ENCODE data around the gene LIPC. TPM values are rescaled to one million over a fixed set of nuclear protein-coding genes. Genes with fewer than 3 reads are reported as not detected.

LIPC gene
- total RNA-seq: 10 to 100 TPM in 1 of 2 donors, 1 to 10 TPM in 1; 2.9 to 13.8 TPM

- no peaks in the 10 kb centered on the region for H3K9me3 ChIP-seq
- no peaks in the 10 kb centered on the region for H3K27me3 ChIP-seq
- no peak for TF ChIP-seq CTCF (IDR thresholded peaks at IDR 0.05)
- H3K36me3 ChIP-seq: no peaks in the 10 kb centered on the region
- peak; percentile 6 for DNase-seq
- intact Hi-C loops (cut with DNase I): no loop called here
- no peaks in the 10 kb centered on the region for H3K4me1 ChIP-seq
- no peak within 1 kb of the TSS for H3K27ac ChIP-seq
- H3K4me3 ChIP-seq: no peak within 1 kb of the TSS
- H3K9ac ChIP-seq (ENCODE audit: low read depth in 2 of 2, low read length in 2 of 2): no peak within 1 kb of the TSS
Measured at GRCh38 chr15:58431221-58432149, at the start of gene LIPC. Gene LIPC, plus strand, starts transcription at chr15:58431991. Its CDS starts 42 bp downstream, at chr15:58432033.

GRCh38 chr15:58383876-58384275, 47.9 kb upstream of the LIPC start:
- no peak for DNase-seq
- intact Hi-C loops (cut with DNase I): no loop called here
- H3K27ac ChIP-seq: no peak overlapping the region
- no peaks in the 10 kb centered on the region for H3K4me1 ChIP-seq
- H3K9me3 ChIP-seq: no peaks in the 10 kb centered on the region
- H3K27me3 ChIP-seq: no peaks in the 10 kb centered on the region
- TF ChIP-seq CTCF (IDR thresholded peaks at IDR 0.05): no peak
- no peak overlapping the region for H3K9ac ChIP-seq (ENCODE audit: low read depth in 2 of 2, low read length in 2 of 2)
- no peak overlapping the region for H3K4me3 ChIP-seq
- no peaks in the 10 kb centered on the region for H3K36me3 ChIP-seq

- intact Hi-C loops (cut with DNase I): no loop called here
- Histone ChIP-seq H3K9ac (ENCODE audit: low read depth in 2 of 2, low read length in 2 of 2) (no peak overlapping the region), H3K36me3 (no peaks in the 10 kb centered on the region), H3K9me3 (no peaks in the 10 kb centered on the region), H3K27me3 (no peaks in the 10 kb centered on the region), H3K27ac (no peak overlapping the region), H3K4me1 (no peaks in the 10 kb centered on the region), H3K4me3 (no peak overlapping the region)
- no peak for TF ChIP-seq CTCF (IDR thresholded peaks at IDR 0.05)
- DNase-seq: no peak
Measured at GRCh38 chr15:58384667-58385066, 47.1 kb upstream of the LIPC start.

- H3K4me3 ChIP-seq: no peak overlapping the region
- no peaks in the 10 kb centered on the region for H3K36me3 ChIP-seq
- H3K27ac ChIP-seq: no peak overlapping the region
- TF ChIP-seq CTCF (IDR thresholded peaks at IDR 0.05): no peak
- H3K27me3 ChIP-seq: no peaks in the 10 kb centered on the region
- no peak overlapping the region for H3K9ac ChIP-seq (ENCODE audit: low read depth in 2 of 2, low read length in 2 of 2)
- intact Hi-C loops (cut with DNase I): no loop called here
- DNase-seq: no peak
- no peaks in the 10 kb centered on the region for H3K4me1 ChIP-seq
- H3K9me3 ChIP-seq: no peaks in the 10 kb centered on the region
Measured at GRCh38 chr15:58386081-58386480, 45.7 kb upstream of the LIPC start.

- H3K9me3 ChIP-seq: no peaks in the 10 kb centered on the region
- DNase-seq: no peak
- no peaks in the 10 kb centered on the region for H3K36me3 ChIP-seq
- no peak for TF ChIP-seq CTCF (IDR thresholded peaks at IDR 0.05)
- no peak overlapping the region for H3K9ac ChIP-seq (ENCODE audit: low read depth in 2 of 2, low read length in 2 of 2)
- no peaks in the 10 kb centered on the region for H3K27me3 ChIP-seq
- H3K4me3 ChIP-seq: no peak overlapping the region
- intact Hi-C loops (cut with DNase I): no loop called here
- no peaks in the 10 kb centered on the region for H3K4me1 ChIP-seq
- no peak overlapping the region for H3K27ac ChIP-seq
Measured at GRCh38 chr15:58386641-58387040, 45.1 kb upstream of the LIPC start.
